Chondrocyte (in vitro differentiated cells): Measurements from ENCODE around the gene DIS3L2. TPM values are rescaled to one million over a fixed set of nuclear protein-coding genes. Genes with fewer than 3 reads are reported as not detected.

Source experiments
- DNase-seq: peaks from one replicate; pipeline ENCODE4 v3.0.0; 2021; ENCODE audit warnings: mixed read lengths, low spot score
- H3K27ac Mint-ChIP-seq: one replicate; pipeline ENCODE4 v1.8.0; 2021; ENCODE audit warnings: mild to moderate bottlenecking, moderate library complexity, mixed read lengths; ENCODE audit not compliant: unreplicated experiment
- H3K27me3 Mint-ChIP-seq: 2 replicates; pipeline ENCODE4 v1.8.0; 2021; ENCODE audit warnings: low read depth, mixed read lengths
- H3K36me3 Mint-ChIP-seq: 2 replicates; pipeline ENCODE4 v1.8.0; 2021; ENCODE audit warnings: low read depth, mixed read lengths
- H3K4me1 Mint-ChIP-seq: 2 replicates; pipeline ENCODE4 v1.8.0; 2021; ENCODE audit warnings: low read depth, mild to moderate bottlenecking, mixed read lengths
- H3K4me3 Mint-ChIP-seq: one replicate; pipeline ENCODE4 v1.8.0; 2021; ENCODE audit warnings: mild to moderate bottlenecking, moderate library complexity, mixed read lengths; ENCODE audit not compliant: unreplicated experiment
- H3K9me3 Mint-ChIP-seq: 2 replicates; pipeline ENCODE4 v1.8.0; 2021; ENCODE audit warnings: low read depth, mixed read lengths
- total RNA-seq: library from RNA; stranded (reverse); gene quantifications from 3 replicates; pipeline ENCODE4 v1.2.1, GENCODE V29; 2021
- TF ChIP-seq, protein P1 (sequence below): fragments of 200-600 bp; sonication (generic); IDR thresholded peaks from 2 replicates; pipeline ENCODE4 v1.5.0; 2021; ENCODE audit warnings: antibody characterized with exemption, mild to moderate bottlenecking, moderate library complexity

Gene DIS3L2
- total RNA-seq, 1 donor from 2014 or later = 17.5 TPM

DNA sequence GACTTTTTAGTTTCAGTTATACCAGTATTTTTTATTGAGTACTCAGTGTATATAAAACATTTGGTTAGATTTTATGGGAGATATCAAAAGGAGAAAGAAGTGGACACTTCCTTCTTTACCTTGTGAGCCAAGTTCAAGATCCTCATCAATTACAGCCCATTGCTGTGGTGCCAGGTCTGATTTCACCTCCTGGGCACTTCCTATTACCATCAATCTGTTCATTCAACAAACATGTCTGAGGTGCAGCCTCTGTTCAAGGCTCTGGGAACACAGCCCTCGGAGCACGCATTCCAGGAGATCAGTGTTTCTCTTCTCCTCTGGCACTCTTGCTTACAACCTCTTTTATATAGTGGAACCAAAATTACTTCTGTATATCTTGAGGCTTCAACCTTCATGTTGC, 245.7 kb downstream of the DIS3L2 start:
- no peak overlapping the region for H3K27ac Mint-ChIP-seq
- TF ChIP-seq, protein P1, sequence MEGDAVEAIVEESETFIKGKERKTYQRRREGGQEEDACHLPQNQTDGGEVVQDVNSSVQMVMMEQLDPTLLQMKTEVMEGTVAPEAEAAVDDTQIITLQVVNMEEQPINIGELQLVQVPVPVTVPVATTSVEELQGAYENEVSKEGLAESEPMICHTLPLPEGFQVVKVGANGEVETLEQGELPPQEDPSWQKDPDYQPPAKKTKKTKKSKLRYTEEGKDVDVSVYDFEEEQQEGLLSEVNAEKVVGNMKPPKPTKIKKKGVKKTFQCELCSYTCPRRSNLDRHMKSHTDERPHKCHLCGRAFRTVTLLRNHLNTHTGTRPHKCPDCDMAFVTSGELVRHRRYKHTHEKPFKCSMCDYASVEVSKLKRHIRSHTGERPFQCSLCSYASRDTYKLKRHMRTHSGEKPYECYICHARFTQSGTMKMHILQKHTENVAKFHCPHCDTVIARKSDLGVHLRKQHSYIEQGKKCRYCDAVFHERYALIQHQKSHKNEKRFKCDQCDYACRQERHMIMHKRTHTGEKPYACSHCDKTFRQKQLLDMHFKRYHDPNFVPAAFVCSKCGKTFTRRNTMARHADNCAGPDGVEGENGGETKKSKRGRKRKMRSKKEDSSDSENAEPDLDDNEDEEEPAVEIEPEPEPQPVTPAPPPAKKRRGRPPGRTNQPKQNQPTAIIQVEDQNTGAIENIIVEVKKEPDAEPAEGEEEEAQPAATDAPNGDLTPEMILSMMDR = no peak
- H3K4me3 Mint-ChIP-seq = no peak overlapping the region
- H3K36me3 Mint-ChIP-seq = peaks cover 13% of the 10 kb centered on the region
- no peaks in the 10 kb centered on the region for H3K4me1 Mint-ChIP-seq
- no peak for DNase-seq
- no peaks in the 10 kb centered on the region for H3K9me3 Mint-ChIP-seq
- H3K27me3 Mint-ChIP-seq = no peaks in the 10 kb centered on the region

DNA sequence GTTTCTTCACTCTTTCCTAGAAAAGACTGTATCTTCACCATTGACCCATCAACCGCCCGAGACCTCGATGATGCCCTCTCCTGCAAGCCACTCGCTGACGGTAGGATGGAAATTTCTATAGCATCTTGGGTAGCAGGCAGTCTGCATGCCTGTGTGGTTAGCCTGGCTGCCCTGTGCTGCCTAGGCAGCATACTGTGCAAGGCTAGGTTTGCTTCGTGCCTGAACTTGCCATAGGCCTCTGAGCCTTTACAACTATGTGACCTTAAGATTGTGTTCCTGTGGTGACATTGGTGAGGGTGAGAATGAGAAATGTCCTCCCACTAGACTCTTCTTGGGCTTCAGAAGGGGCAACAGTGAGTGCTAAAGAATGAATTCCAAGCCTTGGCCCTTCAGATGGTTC, 248.8 kb downstream of the DIS3L2 start:
- H3K27ac Mint-ChIP-seq = no peak overlapping the region

DNA sequence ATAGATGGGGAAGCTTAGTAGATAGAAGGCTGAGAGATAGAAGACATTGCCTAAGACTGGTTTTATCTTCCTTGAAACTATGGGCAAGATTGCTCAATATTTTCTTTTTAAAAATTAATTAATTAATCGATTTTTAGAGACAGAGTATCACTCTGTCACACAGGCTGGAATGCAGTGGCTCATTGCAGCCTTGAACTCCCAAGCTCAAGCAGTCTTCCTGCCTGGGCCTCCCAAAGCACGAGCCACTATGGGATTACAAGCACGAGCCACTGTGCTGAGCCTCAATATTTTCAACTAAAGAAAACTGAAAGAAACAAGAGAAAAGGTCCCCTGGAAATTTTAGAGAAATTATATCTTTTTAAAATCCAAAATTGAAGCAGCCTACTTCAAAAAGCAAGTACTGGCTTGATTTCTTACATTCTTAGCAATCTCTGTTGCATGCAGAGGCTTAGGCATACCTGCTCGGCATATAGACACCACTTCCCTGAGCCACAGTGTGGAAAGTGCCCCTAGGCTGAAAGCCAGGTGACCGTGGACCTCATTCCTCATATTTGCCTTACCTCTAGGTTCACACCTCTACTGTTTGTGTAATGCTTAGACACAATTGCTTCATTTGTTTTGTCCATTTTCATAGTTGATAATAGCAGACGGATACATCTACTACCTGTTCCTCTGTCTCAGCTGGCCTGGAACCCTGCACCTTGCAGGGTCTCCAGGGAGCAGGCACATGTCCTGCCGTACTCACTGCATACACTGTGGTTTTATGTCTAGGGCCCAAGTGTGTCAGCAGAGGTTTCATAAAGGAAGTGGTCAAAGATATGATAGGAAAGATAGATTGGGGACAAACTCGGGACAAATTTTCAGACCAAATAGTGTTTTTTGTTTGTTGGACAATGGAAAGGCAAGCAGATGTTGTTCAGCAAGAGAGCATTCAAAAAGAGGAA, 250.5 kb downstream of the DIS3L2 start:
- Mint-ChIP-seq H3K4me1 (no peaks in the 10 kb centered on the region), H3K36me3 (peaks cover 14% of the 10 kb centered on the region), H3K27ac (no peak overlapping the region), H3K9me3 (no peaks in the 10 kb centered on the region), H3K4me3 (no peak overlapping the region), H3K27me3 (no peaks in the 10 kb centered on the region)
- TF ChIP-seq, protein P1 = no peak
- no peak for DNase-seq

More for the DNA sequence above, 248.8 kb downstream of the DIS3L2 start:
- Mint-ChIP-seq H3K4me1 (no peaks in the 10 kb centered on the region), H3K36me3 (peaks cover 14% of the 10 kb centered on the region), H3K27me3 (no peaks in the 10 kb centered on the region), H3K4me3 (no peak overlapping the region), H3K9me3 (no peaks in the 10 kb centered on the region)
- no peak for DNase-seq
- TF ChIP-seq, protein P1 = no peak

DNA sequence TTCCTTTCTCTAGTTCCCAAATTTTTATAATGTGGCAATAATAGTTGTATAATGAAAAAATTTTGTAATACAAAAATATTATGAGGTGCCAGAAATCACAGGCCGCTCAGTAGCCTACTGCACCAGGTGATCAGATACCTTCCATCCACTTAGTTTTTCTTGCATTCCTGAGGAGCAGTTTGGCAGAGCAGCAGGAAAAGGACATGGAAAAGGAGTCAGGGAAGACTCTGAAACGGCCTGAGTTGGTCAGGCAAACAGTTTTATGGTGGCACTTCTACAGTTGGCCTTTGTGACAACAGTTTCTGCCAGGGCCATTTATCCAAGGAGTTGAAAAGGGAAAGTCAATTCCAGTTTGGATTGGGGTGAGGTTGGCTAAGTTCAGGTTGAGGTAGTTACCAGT, 251.7 kb downstream of the DIS3L2 start:
- Mint-ChIP-seq H3K9me3 (no peaks in the 10 kb centered on the region), H3K27me3 (no peaks in the 10 kb centered on the region), H3K4me1 (no peaks in the 10 kb centered on the region), H3K4me3 (no peak overlapping the region), H3K27ac (no peak overlapping the region), H3K36me3 (peaks cover 15% of the 10 kb centered on the region)
- no peak for DNase-seq
- TF ChIP-seq, protein P1 = no peak

DNA sequence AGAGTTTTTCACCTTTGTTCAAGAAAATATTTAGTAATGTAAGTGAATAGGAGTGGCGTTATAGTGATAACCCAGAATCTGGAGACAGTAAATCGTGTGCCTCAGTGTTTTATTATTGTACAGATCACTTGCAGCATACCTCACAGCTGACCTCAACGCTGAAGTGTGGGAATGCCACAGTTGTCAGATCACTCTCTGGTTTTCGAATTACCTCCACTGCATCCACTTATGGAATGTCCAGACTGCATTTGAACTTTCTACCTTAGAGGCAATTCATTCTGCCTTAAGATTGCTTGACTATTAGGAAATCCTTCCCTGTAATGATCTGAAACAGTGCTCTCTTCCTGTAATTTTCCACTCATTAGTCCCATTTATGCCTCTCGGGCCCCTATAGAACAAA, 252.5 kb downstream of the DIS3L2 start:
- Mint-ChIP-seq H3K4me1 (no peaks in the 10 kb centered on the region), H3K4me3 (no peak overlapping the region), H3K27ac (no peak overlapping the region), H3K36me3 (peaks cover 15% of the 10 kb centered on the region), H3K9me3 (no peaks in the 10 kb centered on the region), H3K27me3 (no peaks in the 10 kb centered on the region)
- TF ChIP-seq, protein P1 = no peak
- DNase-seq = no peak
